Fibroblast of villous mesenchyme (primary cell): ENCODE measurements around the gene MICAL3. TPM values are rescaled to one million over a fixed set of nuclear protein-coding genes. Genes with fewer than 3 reads are reported as not detected.

Experiments used
- DNase-seq: peaks from one replicate; pipeline ENCODE4 v3.0.0-alpha.2; 2010; ENCODE audit warnings: low read depth
- H3K4me3 ChIP-seq: 2 replicates; pipeline ENCODE4 v1.5.1; 2011; ENCODE audit warnings: low read depth, mild to moderate bottlenecking, low read length
- CTCF ChIP-seq: IDR thresholded peaks from 2 replicates; pipeline ENCODE4 v1.5.1; 2012; ENCODE audit warnings: low read depth, mild to moderate bottlenecking, low read length; ENCODE audit not compliant: insufficient read depth
- total RNA-seq: library from RNA; depleted of rRNA; stranded (reverse); fragments of >200 nt; gene quantifications from 2 replicates; pipeline ENCODE4 v1.2.3, GENCODE V29; 2012

Gene MICAL3
- total RNA-seq, 1 donor, result 39.7 TPM

- H3K4me3 ChIP-seq, result no peak overlapping the region
- no peak for TF ChIP-seq CTCF
- DNase-seq, result no peak
Observed at GRCh38 chr22:17928391-17928790, 96.0 kb downstream of the MICAL3 start.

- TF ChIP-seq CTCF, result no peak
- DNase-seq, result no peak
- H3K4me3 ChIP-seq, result no peak overlapping the region
Observed at GRCh38 chr22:17927062-17927461, 97.3 kb downstream of the MICAL3 start.

- TF ChIP-seq CTCF, result no peak
- no peak overlapping the region for H3K4me3 ChIP-seq
- DNase-seq, result no peak
Observed at GRCh38 chr22:17926516-17926915, 97.8 kb downstream of the MICAL3 start.

GRCh38 chr22:17925431-17925841 lies 98.9 kb downstream of the MICAL3 start:
- H3K4me3 ChIP-seq, result no peak overlapping the region
- DNase-seq, result peak; percentile 26
- no peak for TF ChIP-seq CTCF

GRCh38 chr22:17924735-17925364 lies 99.5 kb downstream of the MICAL3 start:
- DNase-seq, result no peak
- no peak for TF ChIP-seq CTCF
- no peak overlapping the region for H3K4me3 ChIP-seq

- no peak for DNase-seq
- no peak for TF ChIP-seq CTCF
- no peak overlapping the region for H3K4me3 ChIP-seq
Observed at GRCh38 chr22:17924076-17924475, 100.3 kb downstream of the MICAL3 start.
